ENCODE measurements around the gene EMC1. TPM values are rescaled to one million over a fixed set of nuclear protein-coding genes. Genes with fewer than 3 reads are reported as not detected.
A peak's percentile ranks its signal among the peaks of the same experiment; 100 is the strongest.

Gene EMC1
- total and polyA plus RNA-seq, 2 donors: 11.2 to 15.0 TPM

DNA sequence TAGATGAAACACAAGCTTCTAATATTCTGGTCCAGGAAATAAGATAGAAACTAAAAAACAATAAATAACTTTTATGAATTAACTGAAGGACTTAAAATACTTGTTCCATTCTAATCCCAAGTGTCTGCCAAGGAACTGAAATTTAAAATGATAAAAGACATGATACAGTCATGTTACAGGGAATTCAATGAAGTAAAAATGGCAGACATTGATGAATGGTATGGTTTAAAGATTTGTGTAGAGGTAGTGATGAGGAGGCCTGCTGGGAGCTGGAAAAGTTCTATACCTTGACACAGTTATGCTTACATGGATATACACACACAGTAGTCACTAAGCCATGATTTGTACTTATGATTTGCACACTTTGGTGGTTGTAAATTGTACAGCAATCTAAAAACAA lies 39.2 kb downstream of the EMC1 start:
- H3K9me3 ChIP-seq (ENCODE audit: control insufficient read depth in 2 of 2, insufficient read depth in 1 of 2, low read length in 1 of 2): no peaks in the 10 kb centered on the region
- H3K27me3 ChIP-seq (ENCODE audit: control insufficient read depth in 2 of 2, insufficient read depth in 1 of 2, low read length in 1 of 2): no peaks in the 10 kb centered on the region
- H3K27ac ChIP-seq (ENCODE audit: low read depth in 1 of 2, low read length in 1 of 2): no peak overlapping the region
- H3K4me1 ChIP-seq (ENCODE audit: control insufficient read depth in 2 of 2, insufficient read depth in 2 of 2, low read length in 2 of 2): peaks cover 12 to 14% of the 10 kb centered on the region in 2 donors
- DNase-seq (ENCODE audit: low read depth in 6 of 9, low spot score in 9 of 9): no peak
- no peak overlapping the region for H3K4me3 ChIP-seq (ENCODE audit: low read length in 2 of 2)
- peaks cover 7 to 10% of the 10 kb centered on the region in 2 donors for H3K36me3 ChIP-seq (ENCODE audit: control insufficient read depth in 2 of 2, insufficient read depth in 2 of 2, low read length in 1 of 2)

DNA sequence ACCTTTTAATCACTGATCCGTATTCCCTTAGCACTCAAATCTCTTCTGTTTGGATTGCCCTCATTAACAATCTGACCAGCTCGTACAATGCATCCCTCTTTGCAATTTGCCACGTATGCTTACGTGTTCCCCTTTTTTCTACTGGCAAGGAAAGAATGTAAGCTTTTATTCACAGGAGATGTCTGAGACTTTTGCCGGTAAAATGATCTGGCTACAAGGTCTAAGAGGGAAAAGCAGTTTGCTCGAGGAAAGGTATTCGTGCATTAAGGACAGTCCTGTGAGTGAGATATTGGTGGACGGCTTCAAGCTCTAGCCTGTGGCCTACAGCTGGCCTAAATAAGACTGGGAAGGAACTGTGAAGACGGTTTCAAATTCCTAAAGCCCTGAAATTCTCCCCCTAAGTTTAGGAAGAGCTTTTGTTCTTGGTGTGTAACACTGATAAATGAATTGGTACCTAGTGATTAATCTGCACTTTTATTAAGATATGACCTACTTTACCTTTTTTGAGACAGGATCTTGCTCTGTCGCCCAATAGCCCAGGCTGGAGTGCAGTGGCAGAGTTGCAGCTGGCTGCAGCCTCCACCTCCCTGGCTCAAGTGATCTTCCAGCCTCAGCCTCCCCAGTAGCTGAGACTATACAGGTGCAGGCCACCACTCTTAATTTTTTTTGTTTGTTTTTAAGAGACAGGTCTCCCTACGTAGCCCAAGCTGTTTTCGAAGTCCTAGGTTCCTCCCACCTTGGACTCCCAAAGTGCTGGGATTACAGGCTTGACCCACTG lies 40.4 kb downstream of the EMC1 start:
- DNase-seq (ENCODE audit: low read depth in 6 of 9, low spot score in 9 of 9): peak in 3 of 9 donors; percentile 2 to 4 (median 2)
- H3K4me3 ChIP-seq (ENCODE audit: low read length in 2 of 2): peak overlapping the region; percentile 96 to 99
- H3K27me3 ChIP-seq (ENCODE audit: control insufficient read depth in 2 of 2, insufficient read depth in 1 of 2, low read length in 1 of 2): no peaks in the 10 kb centered on the region
- no peaks in the 10 kb centered on the region for H3K9me3 ChIP-seq (ENCODE audit: control insufficient read depth in 2 of 2, insufficient read depth in 1 of 2, low read length in 1 of 2)
- H3K36me3 ChIP-seq (ENCODE audit: control insufficient read depth in 2 of 2, insufficient read depth in 2 of 2, low read length in 1 of 2): peaks cover 3 to 7% of the 10 kb centered on the region in 2 donors
- WGBS: 23% methylated on average over 12 of the region's 12 CpGs
- peaks cover 12 to 14% of the 10 kb centered on the region in 2 donors for H3K4me1 ChIP-seq (ENCODE audit: control insufficient read depth in 2 of 2, insufficient read depth in 2 of 2, low read length in 2 of 2)
- H3K27ac ChIP-seq (ENCODE audit: low read depth in 1 of 2, low read length in 1 of 2): peak overlapping the region; percentile 89 to 98

DNA sequence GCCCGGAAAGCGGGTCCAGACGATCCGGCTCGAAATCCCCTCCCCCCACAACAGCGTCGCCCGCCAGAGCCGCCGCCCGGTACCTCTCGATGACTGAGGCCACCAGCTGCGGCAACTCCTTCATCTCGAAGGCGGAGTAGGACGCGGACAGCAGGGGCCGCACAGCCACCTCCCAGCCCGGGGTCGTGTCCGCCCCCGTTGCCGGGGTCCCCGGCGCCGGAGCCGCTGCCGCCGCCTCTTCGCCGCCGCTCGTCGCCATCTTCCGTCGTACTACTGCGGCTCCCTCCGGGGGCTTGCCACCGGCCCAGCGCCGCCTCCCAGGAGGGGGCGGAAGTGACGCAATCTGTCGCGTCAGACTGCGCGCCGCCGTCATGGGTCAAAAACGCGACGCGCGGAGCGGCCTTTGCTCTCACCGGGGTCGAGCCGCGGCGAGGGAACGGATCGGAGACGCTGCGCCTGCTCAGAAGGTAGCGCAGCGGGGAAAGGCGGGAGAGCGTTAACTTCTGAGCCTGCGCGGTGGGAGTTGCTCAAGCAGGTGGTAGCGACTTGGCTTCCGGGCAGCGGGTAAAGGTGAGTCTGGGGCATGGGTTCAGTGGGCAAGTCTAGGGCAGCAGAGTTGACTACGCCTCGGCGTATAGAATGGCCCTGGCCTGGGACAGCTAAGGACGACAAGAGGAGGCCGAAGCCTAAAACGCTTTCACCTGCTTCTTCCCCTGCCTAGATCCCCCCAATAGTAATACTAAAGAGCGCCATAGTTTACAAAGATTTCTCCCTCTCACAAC lies 41.1 kb downstream of the EMC1 start, which contains the start of gene UBR4:
Gene UBR4, minus strand, starts transcription at position 277 of the 782 bp plus-strand sequence. Its CDS starts 18 bp downstream, at position 259.
- H3K4me1 ChIP-seq (ENCODE audit: control insufficient read depth in 2 of 2, insufficient read depth in 2 of 2, low read length in 2 of 2): peaks cover 12 to 14% of the 10 kb centered on the region in 2 donors
- peak; percentile 83 to 98 (median 95) for DNase-seq (ENCODE audit: low read depth in 6 of 9, low spot score in 9 of 9)
- WGBS: under 1% methylated on average over 80 of the region's 80 CpGs

DNA sequence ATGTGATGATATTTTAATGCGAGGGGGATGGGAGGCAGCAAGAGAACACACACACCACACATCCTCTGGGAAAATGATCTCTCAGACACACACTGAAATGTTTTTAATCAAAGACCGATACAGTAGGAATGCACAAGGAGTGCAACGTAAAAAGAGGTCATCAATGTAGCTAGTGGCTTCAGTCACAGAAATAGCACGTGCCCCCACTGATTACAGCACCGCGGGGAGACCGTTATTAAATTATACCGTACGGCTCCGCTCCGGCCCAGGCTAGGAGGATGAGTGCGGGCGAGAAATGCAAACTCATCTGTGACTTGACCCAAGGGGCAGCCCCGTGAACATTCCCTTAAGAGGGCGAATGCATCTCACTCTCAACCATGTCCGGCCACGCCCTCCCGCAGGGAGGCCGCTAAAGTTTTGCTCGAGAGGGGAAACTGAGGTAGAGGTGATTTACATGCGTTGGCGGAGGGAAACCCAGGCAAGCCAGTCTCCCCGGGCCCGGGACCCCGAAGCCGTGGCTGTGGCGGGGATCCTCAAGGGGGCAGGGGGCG lies 41.8 kb downstream of the EMC1 start:
- Histone ChIP-seq H3K9me3 (ENCODE audit: control insufficient read depth in 2 of 2, insufficient read depth in 1 of 2, low read length in 1 of 2) (no peaks in the 10 kb centered on the region), H3K27me3 (ENCODE audit: control insufficient read depth in 2 of 2, insufficient read depth in 1 of 2, low read length in 1 of 2) (no peaks in the 10 kb centered on the region), H3K4me1 (ENCODE audit: control insufficient read depth in 2 of 2, insufficient read depth in 2 of 2, low read length in 2 of 2) (peaks cover 12 to 14% of the 10 kb centered on the region in 2 donors), H3K36me3 (ENCODE audit: control insufficient read depth in 2 of 2, insufficient read depth in 2 of 2, low read length in 1 of 2) (peaks cover 0 to 7% of the 10 kb centered on the region in 2 donors), H3K4me3 (ENCODE audit: low read length in 2 of 2) (peak overlapping the region; percentile 96 to 99), H3K27ac (ENCODE audit: low read depth in 1 of 2, low read length in 1 of 2) (peak overlapping the region; percentile 89 to 98)
- under 1% methylated on average over 28 of the region's 28 CpGs for WGBS
- DNase-seq (ENCODE audit: low read depth in 6 of 9, low spot score in 9 of 9): peak in 7 of 9 donors; percentile 11 to 36 (median 30)

More for the DNA sequence above, 41.1 kb downstream of the EMC1 start, which contains the start of gene UBR4:
- peaks cover 3 to 7% of the 10 kb centered on the region in 2 donors for H3K36me3 ChIP-seq (ENCODE audit: control insufficient read depth in 2 of 2, insufficient read depth in 2 of 2, low read length in 1 of 2)
- H3K27me3 ChIP-seq (ENCODE audit: control insufficient read depth in 2 of 2, insufficient read depth in 1 of 2, low read length in 1 of 2): no peaks in the 10 kb centered on the region
- no peaks in the 10 kb centered on the region for H3K9me3 ChIP-seq (ENCODE audit: control insufficient read depth in 2 of 2, insufficient read depth in 1 of 2, low read length in 1 of 2)
- peak within 1 kb of the TSS; percentile 89 to 98 for H3K27ac ChIP-seq (ENCODE audit: low read depth in 1 of 2, low read length in 1 of 2)
- H3K4me3 ChIP-seq (ENCODE audit: low read length in 2 of 2): peak within 1 kb of the TSS; percentile 96 to 99

DNA sequence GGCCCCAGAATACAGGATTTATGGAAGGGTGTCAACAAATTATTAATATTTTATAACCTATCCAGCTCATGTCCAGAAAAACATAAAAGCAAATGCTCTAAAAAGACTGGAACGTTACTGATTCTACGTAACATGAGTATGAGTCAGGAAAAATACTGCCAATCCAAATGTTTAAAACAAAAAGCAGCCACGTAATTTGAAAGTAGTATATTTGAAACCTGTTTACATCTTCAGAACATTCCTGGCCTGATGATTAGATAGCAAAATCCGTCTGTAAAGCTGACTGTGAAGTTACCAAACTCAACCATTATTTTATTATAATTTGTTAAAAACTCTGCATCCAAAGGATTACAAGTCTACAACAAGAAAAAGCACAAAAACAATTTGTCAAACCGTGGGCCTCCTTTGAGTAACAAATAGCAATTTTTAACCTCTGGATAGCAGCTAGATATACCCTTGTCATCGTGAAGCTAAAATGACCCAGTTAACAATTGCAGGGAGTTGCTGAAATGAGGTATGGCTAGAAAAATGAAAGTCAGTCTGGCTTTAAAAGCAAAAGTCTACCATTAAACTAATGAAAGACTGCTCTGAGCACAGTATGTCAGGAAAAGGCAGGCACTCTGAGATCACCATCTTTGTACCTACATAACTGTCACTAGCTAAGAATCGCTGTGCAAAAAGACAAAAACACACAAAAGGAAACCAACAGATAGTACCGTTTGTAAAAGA lies 42.5 kb downstream of the EMC1 start:
- 45% methylated on average over 8 of the region's 8 CpGs for WGBS
- Histone ChIP-seq H3K27ac (ENCODE audit: low read depth in 1 of 2, low read length in 1 of 2) (peak overlapping the region; percentile 89 to 98), H3K4me3 (ENCODE audit: low read length in 2 of 2) (peak overlapping the region; percentile 96 to 99), H3K4me1 (ENCODE audit: control insufficient read depth in 2 of 2, insufficient read depth in 2 of 2, low read length in 2 of 2) (peaks cover 12 to 14% of the 10 kb centered on the region in 2 donors), H3K9me3 (ENCODE audit: control insufficient read depth in 2 of 2, insufficient read depth in 1 of 2, low read length in 1 of 2) (no peaks in the 10 kb centered on the region), H3K36me3 (ENCODE audit: control insufficient read depth in 2 of 2, insufficient read depth in 2 of 2, low read length in 1 of 2) (peaks cover 0 to 7% of the 10 kb centered on the region in 2 donors), H3K27me3 (ENCODE audit: control insufficient read depth in 2 of 2, insufficient read depth in 1 of 2, low read length in 1 of 2) (no peaks in the 10 kb centered on the region)
- DNase-seq (ENCODE audit: low read depth in 6 of 9, low spot score in 9 of 9): peak in 1 of 9 donors; percentile 3

DNA sequence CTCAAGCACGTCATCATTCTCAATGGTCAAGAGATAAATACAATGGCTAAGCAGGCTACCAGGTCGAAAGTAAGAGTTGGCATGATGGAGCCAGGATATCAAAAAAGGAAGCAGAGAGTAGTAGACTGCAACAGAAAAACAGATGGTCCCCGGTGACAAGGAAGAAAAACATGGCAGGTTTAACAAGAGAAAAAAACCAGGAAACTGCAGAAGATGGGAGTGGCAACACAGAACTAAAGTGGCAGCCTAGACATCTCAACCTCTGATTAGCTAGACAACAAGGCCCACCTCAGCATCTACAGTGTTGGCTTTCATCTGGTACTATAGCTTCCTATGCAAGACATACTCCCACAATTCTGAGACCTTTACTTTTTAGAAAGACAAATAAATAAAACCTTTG lies 44.4 kb downstream of the EMC1 start:
- H3K4me1 ChIP-seq (ENCODE audit: control insufficient read depth in 2 of 2, insufficient read depth in 2 of 2, low read length in 2 of 2): peaks cover 12 to 14% of the 10 kb centered on the region in 2 donors
- H3K9me3 ChIP-seq (ENCODE audit: control insufficient read depth in 2 of 2, insufficient read depth in 1 of 2, low read length in 1 of 2): no peaks in the 10 kb centered on the region
- no peak for DNase-seq (ENCODE audit: low read depth in 6 of 9, low spot score in 9 of 9)
- no peak overlapping the region for H3K27ac ChIP-seq (ENCODE audit: low read depth in 1 of 2, low read length in 1 of 2)
- H3K27me3 ChIP-seq (ENCODE audit: control insufficient read depth in 2 of 2, insufficient read depth in 1 of 2, low read length in 1 of 2): no peaks in the 10 kb centered on the region
- H3K4me3 ChIP-seq (ENCODE audit: low read length in 2 of 2): no peak overlapping the region
- H3K36me3 ChIP-seq (ENCODE audit: control insufficient read depth in 2 of 2, insufficient read depth in 2 of 2, low read length in 1 of 2): no peaks in the 10 kb centered on the region
- WGBS: 60% methylated on average over 3 of the region's 3 CpGs

DNA sequence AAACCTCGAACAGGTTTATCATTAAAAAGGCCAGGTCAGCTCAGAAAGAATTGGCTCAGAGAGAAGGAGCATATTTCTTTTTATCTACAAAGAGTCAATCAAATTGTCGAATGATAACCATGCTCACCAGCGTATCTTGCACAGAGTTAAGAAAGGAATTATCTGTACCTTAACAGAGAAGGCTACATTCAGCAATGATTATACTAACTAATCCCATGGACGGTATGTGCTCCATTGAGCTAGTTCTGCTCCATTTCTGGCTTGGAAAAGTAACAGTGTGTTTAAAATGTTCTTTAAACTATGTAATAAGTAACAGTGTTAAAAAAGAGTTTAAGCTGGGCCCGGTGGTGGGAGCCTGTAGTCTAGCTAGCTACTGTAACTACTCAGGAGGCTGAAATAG lies 45.5 kb downstream of the EMC1 start:
- DNase-seq (ENCODE audit: low read depth in 6 of 9, low spot score in 9 of 9): no peak
- 98% methylated on average over 5 of the region's 5 CpGs for WGBS
- peaks cover 6 to 8% of the 10 kb centered on the region in 2 donors for H3K4me1 ChIP-seq (ENCODE audit: control insufficient read depth in 2 of 2, insufficient read depth in 2 of 2, low read length in 2 of 2)
- H3K4me3 ChIP-seq (ENCODE audit: low read length in 2 of 2): no peak overlapping the region
- H3K36me3 ChIP-seq (ENCODE audit: control insufficient read depth in 2 of 2, insufficient read depth in 2 of 2, low read length in 1 of 2): peaks cover 2 to 8% of the 10 kb centered on the region in 2 donors
- no peaks in the 10 kb centered on the region for H3K9me3 ChIP-seq (ENCODE audit: control insufficient read depth in 2 of 2, insufficient read depth in 1 of 2, low read length in 1 of 2)
- H3K27me3 ChIP-seq (ENCODE audit: control insufficient read depth in 2 of 2, insufficient read depth in 1 of 2, low read length in 1 of 2): no peaks in the 10 kb centered on the region
- no peak overlapping the region for H3K27ac ChIP-seq (ENCODE audit: low read depth in 1 of 2, low read length in 1 of 2)

DNA sequence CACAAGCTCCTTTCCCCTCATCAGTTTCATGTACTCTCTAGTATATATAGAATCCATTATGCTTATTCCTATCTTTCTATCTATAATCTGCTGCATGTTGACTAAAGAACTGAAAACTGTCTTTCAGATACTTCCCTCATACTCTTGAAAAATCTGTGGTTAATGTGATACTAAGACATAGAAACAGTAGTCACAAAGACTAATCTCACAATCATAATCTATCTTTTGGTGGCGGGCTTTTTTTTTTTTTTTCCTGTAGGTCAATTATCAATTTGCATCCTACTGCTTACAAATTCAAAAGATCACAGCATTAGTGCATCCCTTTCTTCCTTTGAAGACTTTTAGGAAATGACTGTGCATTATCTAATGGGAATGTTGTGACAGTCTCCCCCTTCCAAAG lies 45.9 kb downstream of the EMC1 start:
- WGBS: 96% methylated on average over 1 of the region's 1 CpG
- Histone ChIP-seq H3K36me3 (ENCODE audit: control insufficient read depth in 2 of 2, insufficient read depth in 2 of 2, low read length in 1 of 2) (peaks cover 4 to 12% of the 10 kb centered on the region in 2 donors), H3K27me3 (ENCODE audit: control insufficient read depth in 2 of 2, insufficient read depth in 1 of 2, low read length in 1 of 2) (no peaks in the 10 kb centered on the region), H3K4me1 (ENCODE audit: control insufficient read depth in 2 of 2, insufficient read depth in 2 of 2, low read length in 2 of 2) (peaks cover 4 to 7% of the 10 kb centered on the region in 2 donors), H3K9me3 (ENCODE audit: control insufficient read depth in 2 of 2, insufficient read depth in 1 of 2, low read length in 1 of 2) (no peaks in the 10 kb centered on the region), H3K27ac (ENCODE audit: low read depth in 1 of 2, low read length in 1 of 2) (no peak overlapping the region), H3K4me3 (ENCODE audit: low read length in 2 of 2) (no peak overlapping the region)
- DNase-seq (ENCODE audit: low read depth in 6 of 9, low spot score in 9 of 9): no peak
